IPS-11a (cell line): ENCODE data around the gene DNAL1.
A peak's percentile ranks its signal among the peaks of the same experiment; 100 is the strongest.
"Not testable (repeated sequence)": the region's sequence is repeated elsewhere in the genome, so short reads cannot be mapped to it uniquely, and the experiment has no call there.

Source experiments
- H3K4me3 ChIP-seq: one replicate; pipeline ENCODE4 v1.5.1; 2013; ENCODE audit warnings: low read depth, low read length, control low read depth

The DNAL1 gene

GRCh38 chr14:73644531-73645247 lies at the start of gene DNAL1:
Gene DNAL1 (plus strand): TSS chr14:73644986. CDS start chr14:73645040, 54 bp downstream.
- peak within 1 kb of the TSS; percentile 97 for H3K4me3 ChIP-seq

- no peak overlapping the region for H3K4me3 ChIP-seq
These were observed 45.3 kb upstream of the DNAL1 start for GRCh38 chr14:73599499-73599898.

DNA sequence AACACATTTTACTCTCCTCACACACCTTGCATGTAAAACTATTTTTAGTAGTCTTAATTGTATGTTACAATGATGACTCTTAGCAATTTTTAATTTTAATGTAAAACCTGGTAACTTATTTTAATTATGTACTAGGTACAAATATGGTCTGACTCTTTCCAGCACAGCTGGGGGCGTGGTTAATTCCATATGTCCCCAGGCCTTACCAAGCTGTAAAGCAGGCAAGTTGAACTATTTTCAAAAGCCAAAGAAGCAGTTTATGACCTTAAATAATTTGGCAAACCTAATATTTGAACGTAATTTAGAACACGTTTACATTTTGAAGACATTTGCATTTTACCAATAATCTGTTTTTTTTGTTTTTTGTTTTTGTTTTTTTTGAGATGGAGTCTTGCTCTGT lies 41.8 kb upstream of the DNAL1 start:
- no peak overlapping the region for H3K4me3 ChIP-seq

DNA sequence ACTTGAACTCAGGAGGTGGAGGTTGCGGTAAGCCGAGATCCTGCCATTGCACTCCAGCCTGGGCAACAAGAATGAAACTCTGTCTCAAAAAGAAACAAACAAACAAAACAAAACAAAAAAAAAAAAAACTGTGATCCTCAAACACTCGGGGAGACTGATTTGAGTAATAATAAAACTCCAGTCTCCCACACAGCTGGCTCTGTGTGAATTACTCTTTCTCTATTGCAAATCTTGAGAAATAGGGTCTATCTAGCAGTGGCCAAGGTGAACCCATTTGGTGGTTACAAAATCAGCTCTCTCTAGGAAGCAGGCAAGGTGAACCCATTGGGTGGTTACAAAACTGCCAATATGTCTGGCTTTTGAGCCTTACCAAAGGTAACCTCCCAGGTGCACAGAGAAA lies 38.5 kb upstream of the DNAL1 start:
- no peak overlapping the region for H3K4me3 ChIP-seq

DNA sequence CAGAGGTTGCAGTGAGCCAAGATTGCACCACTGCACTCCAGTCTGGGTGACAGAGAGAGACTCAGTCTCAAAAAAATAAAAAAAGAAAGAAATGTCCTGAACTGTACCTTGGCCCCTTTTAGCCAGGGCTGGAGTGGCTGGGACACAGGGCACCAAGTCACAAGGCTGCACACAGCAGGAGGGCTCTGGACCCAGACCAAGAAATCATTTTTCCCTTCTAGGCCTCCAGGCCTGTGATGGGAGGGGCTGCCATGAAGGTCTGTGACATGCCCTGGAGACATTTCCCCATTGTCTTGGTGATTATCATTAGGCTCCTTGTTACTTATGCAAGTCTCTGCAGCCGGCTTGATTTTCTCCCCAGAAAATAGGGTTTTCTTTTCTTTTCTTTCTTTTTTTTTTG lies 37.5 kb upstream of the DNAL1 start:
- no peak overlapping the region for H3K4me3 ChIP-seq

GRCh38 chr14:73610687-73611086 lies 34.1 kb upstream of the DNAL1 start:
- no peak overlapping the region for H3K4me3 ChIP-seq

GRCh38 chr14:73612339-73613045 lies 32.3 kb upstream of the DNAL1 start, which contains the start of gene ACOT6:
Gene ACOT6 (plus strand): TSS chr14:73612517. CDS start chr14:73612572, 55 bp downstream.
- peak within 1 kb of the TSS; percentile 78 for H3K4me3 ChIP-seq

DNA sequence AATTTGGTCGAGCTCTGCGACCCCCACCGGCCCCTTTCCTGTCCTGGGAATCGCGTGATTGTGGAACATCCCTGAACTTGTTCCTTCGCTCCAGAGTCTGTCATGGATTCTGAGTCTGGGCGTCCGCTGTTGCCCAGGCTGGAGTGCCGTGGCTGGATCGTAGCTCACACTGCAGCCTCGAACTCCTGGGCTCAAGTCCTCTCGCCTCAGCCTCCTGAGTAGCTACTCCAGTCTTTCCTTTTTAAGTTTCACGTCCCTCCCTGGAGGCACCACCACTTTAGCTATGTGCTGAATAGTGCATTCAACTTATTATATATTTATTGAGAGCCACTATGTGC lies 31.8 kb upstream of the DNAL1 start:
- H3K4me3 ChIP-seq: peak overlapping the region; percentile 78

- no peak overlapping the region for H3K4me3 ChIP-seq
These were observed 31.3 kb upstream of the DNAL1 start for GRCh38 chr14:73613419-73613963.

DNA sequence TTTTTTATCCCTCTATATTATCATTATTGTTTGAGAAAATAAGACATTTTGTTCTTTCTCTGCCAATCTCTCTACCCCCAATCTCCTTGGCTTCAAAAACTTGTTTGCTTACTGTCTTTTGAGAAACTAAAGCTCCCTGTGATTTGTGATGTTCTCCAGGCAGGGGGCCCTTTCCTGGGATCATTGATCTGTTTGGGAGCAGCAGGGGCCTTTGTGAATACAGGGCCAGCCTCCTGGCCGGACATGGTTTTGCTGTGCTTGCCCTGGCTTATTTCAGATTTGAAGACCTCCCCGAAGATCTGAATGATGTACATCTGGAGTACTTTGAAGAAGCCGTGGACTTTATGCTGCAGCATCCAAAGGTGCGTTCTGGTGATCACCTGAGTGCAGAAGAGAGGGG lies 28.0 kb upstream of the DNAL1 start:
- no peak overlapping the region for H3K4me3 ChIP-seq

DNA sequence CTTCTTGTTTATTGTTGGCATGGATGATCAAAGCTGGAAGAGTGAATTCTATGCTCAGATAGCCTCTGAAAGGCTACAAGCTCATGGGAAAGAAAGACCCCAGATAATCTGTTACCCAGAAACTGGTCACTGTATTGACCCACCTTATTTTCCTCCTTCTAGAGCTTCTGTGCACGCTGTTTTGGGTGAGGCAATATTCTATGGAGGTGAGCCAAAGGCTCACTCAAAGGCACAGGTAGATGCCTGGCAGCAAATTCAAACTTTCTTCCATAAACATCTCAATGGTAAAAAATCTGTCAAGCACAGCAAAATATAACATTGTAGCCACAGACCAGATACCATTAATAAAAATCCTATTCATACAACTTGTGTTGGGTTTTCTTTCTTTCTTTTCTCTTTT lies 25.3 kb upstream of the DNAL1 start:
- no peak overlapping the region for H3K4me3 ChIP-seq

DNA sequence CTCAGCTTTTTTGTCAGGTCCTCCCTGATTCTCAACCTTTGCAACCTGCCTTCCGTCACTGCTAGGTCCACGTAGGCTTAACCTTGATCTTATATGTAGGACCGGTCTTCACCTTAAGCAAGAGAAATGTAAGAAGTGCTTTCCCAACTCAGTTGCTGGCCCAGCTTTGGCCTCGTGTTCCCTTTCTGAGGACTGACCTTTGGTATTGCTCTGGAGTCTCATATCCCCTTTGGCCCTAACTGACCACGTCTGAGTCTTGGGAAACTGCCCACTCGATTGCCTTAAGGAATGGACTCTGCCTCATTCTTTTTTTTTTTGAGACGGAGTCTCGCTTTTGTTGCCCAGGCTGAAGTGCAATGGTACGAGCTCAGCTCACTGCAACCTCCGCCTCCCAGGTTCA lies 24.5 kb upstream of the DNAL1 start:
- no peak overlapping the region for H3K4me3 ChIP-seq

DNA sequence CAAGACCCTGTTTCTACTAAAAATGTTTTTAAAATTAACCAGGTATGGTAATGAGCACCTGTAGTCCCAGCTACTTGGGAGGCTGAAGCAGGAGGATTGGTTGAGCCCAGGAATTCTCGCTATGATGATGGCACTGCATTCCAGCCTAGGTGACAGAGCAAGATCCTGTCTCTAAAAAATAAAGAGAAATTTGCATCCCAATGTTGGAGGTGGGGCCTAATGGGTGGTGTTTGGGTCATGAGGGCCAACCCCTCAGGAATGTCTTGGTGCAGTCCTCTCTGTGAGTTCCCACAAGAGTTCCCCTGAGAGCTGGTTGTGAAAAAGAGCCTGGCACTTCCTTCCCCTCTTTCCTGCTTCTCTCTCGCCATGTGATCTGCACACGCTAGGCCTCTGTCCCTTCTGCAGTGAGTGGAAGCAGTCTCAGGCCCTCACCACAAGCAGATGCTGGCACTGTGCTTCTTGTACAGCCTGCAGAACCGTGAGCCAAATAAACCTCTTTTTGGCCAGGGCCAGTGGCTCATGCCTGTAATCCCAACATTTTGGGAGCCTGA lies 21.2 kb upstream of the DNAL1 start:
- no peak overlapping the region for H3K4me3 ChIP-seq

DNA sequence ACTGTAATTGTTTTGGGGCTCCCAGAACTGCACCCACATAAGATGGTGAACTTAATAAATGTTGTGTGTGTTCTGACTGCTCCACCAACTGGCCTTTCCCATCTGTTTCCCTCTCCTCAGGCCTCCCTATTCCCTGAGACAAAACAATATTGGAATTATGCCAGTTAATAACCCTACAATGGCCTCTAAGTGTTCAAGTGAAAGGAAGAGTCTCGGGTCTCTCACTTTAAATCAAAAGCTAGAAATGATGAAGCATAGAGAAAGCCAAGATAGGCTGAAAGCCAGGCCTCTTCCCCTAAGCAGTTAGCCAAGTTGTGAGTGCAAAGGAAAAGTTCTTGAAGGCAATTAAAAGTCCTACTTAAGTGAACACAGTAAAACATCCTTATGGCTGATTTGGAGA lies 19.1 kb upstream of the DNAL1 start:
- H3K4me3 ChIP-seq: no peak overlapping the region

GRCh38 chr14:73627151-73627558 lies 17.6 kb upstream of the DNAL1 start:
- no peak overlapping the region for H3K4me3 ChIP-seq

- H3K4me3 ChIP-seq: no peak overlapping the region
These were observed 14.6 kb upstream of the DNAL1 start for GRCh38 chr14:73630009-73630780.

DNA sequence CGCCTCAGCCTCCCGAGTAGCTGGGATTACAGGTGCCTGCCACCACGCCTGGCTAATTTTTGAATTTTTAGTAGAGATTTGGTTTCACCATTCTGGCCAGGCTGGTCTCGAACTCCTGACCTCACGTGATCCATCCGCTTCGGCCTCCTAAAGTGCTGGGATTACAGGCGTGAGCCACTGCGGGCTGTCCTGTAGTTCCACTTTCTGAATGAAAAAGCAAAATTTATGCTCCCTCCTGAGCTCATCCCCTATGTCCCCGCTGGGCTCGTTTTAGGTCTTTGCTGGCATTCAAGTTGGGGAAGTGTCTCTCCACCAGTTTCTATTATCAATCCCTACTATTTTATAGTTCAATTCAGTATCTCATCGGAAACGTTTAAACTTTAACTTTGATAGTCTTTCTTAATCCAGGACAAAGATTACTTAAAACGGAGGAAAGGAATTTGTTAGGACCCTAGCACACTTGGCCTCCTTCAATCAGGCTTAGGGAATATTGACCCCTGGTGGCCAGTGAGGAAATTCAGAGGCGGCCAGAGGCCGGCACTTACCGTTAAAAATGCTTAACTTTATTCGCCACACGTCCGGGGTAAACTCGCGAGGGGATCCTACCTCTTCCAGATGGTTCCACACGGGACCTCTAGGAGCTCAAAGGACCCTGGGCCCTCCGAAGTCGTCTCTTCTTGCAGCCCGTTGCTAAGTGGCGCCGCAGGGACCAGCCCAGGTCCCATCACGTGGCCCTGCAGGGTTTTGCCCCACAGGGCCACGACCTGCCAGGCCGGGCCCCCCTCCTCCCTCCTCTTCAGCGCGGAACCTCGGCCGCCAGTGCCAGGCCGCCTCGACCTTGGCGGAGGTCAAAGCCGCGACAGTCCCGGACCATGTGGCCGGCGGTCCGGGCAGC lies 11.4 kb upstream of the DNAL1 start:
- peak overlapping the region; percentile 51 for H3K4me3 ChIP-seq

GRCh38 chr14:73634011-73634833 lies 10.6 kb upstream of the DNAL1 start:
- peak overlapping the region; percentile 51 for H3K4me3 ChIP-seq

GRCh38 chr14:73636355-73636754 lies 8.4 kb upstream of the DNAL1 start:
- not testable (repeated sequence) for H3K4me3 ChIP-seq
